Fibroblast of the aortic adventitia (primary cell): ENCODE data around the gene ZNRD2. TPM values are rescaled to one million over a fixed set of nuclear protein-coding genes. Genes with fewer than 3 reads are reported as not detected.

Experiments used
- DNase-seq: peaks from one replicate; pipeline ENCODE4 v3.0.0-alpha.2; 2010; ENCODE audit warnings: low read depth
- H3K4me3 ChIP-seq: 2 replicates; pipeline ENCODE4 v1.5.1; 2011; ENCODE audit warnings: low read depth, mild to moderate bottlenecking, control low read depth, low read length, moderate library complexity
- CTCF ChIP-seq: IDR thresholded peaks from 2 replicates; pipeline ENCODE4 v1.5.1; 2011; ENCODE audit warnings: mild to moderate bottlenecking, low read length, control low read depth, inconsistent platforms; ENCODE audit not compliant: insufficient read depth
- total RNA-seq: library from RNA; depleted of rRNA; stranded (reverse); fragments of >200 nt; gene quantifications from 2 replicates; pipeline ENCODE4 v1.2.3, GENCODE V29; 2012; ENCODE audit warnings: low replicate concordance

The ZNRD2 gene
- total RNA-seq, 1 donor = 48.0 TPM

GRCh38 chr11:65609229-65609628, 39.0 kb downstream of the ZNRD2 start:
- TF ChIP-seq CTCF = no peak
- peak; percentile 77 for DNase-seq
- H3K4me3 ChIP-seq = no peak overlapping the region

- no peak for DNase-seq
- no peak for TF ChIP-seq CTCF
- no peak overlapping the region for H3K4me3 ChIP-seq
Measured at GRCh38 chr11:65609665-65610064, 39.4 kb downstream of the ZNRD2 start.

GRCh38 chr11:65610404-65610803, 40.1 kb downstream of the ZNRD2 start:
- no peak for DNase-seq
- H3K4me3 ChIP-seq = no peak overlapping the region
- no peak for TF ChIP-seq CTCF

GRCh38 chr11:65611028-65611757, 40.9 kb downstream of the ZNRD2 start:
- peak overlapping the region; percentile 95 for H3K4me3 ChIP-seq
- no peak for DNase-seq
- no peak for TF ChIP-seq CTCF

- DNase-seq = no peak
- peak overlapping the region; percentile 95 for H3K4me3 ChIP-seq
- TF ChIP-seq CTCF = no peak
Measured at GRCh38 chr11:65611758-65612603, 41.7 kb downstream of the ZNRD2 start.

GRCh38 chr11:65612691-65613090, 42.4 kb downstream of the ZNRD2 start:
- DNase-seq = no peak
- TF ChIP-seq CTCF = no peak
- peak overlapping the region; percentile 95 for H3K4me3 ChIP-seq
